GM21529 (cell line): Measurements from ENCODE around the gene CGGBP1.

Source experiments
- ATAC-seq: cut with Tn5 transposase; IDR thresholded peaks from one replicate; pipeline ENCODE4 v1.9.1; 2021; ENCODE audit not compliant: unreplicated experiment

CGGBP1 gene, protein sequence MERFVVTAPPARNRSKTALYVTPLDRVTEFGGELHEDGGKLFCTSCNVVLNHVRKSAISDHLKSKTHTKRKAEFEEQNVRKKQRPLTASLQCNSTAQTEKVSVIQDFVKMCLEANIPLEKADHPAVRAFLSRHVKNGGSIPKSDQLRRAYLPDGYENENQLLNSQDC

GRCh38 chr3:88058581-88059379 lies at the start of gene CGGBP1, which contains the start of gene ZNF654:
Gene CGGBP1, minus strand, starts transcription at chr3:88059005. Its CDS starts 3,029 bp downstream, at chr3:88055976.
Gene ZNF654, plus strand, starts transcription at chr3:88059255. Its CDS starts 65 bp downstream, at chr3:88059320.
- ATAC-seq: peak; percentile 93

DNA sequence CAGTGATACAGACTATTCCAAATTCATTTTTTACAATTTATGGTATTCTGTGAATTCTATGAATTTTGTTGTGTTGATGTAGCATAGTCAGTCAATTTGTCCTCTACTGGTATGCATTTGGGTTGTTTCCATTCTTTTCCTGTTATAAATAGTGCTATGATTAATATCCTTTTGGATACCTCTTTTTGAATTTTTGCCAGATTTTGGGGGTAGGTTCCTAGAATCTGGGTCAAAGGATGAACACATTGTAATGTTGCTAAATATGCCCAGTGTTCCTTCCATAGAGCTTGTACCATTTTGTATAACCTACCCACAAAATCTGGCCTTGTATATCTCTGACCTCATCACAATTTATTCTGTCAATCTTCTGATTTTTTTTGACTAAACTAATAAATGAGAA lies 46.5 kb upstream of the CGGBP1 start:
- no peak for ATAC-seq

DNA sequence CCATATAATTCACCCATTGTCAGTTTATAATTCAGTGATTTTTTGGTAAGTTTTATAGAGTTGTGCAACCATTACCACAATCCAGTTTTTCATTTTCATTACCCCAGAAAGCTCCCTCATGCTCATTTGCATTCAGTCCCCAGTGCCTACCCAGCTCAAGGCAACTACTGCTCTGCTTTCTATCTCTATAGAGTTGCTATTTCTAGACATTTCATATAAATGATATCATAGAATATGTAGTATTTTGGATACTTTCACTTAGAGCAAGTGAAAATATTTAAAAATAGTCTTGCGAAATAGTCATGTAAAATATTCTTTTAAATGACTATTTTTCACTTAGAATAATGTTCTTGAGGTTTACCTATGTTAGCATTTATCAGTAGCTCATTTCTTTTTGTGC lies 42.3 kb upstream of the CGGBP1 start:
- peak; percentile 71 for ATAC-seq

DNA sequence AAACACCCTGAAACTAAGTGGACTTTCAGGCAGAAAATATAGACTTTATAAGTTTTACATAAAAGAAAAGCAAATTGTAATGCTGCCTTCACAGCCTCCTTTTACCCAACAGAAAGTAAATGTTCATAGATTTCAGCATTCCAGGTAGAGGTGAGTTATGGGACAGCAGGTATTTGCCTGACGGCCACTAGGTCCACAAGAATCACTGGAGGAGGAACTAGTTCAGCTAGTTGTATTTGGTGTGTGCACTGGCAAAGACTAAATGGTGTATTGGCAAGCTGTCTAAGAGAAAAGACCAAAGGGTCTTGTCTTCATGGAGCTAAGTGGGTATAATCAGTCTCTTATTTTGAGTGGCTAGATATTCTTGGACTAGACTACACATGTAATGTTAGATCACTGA lies 34.5 kb upstream of the CGGBP1 start:
- no peak for ATAC-seq

- no peak for ATAC-seq
These were observed 33.5 kb upstream of the CGGBP1 start for GRCh38 chr3:88092270-88092669.

GRCh38 chr3:88090681-88091080 lies 31.9 kb upstream of the CGGBP1 start:
- no peak for ATAC-seq

DNA sequence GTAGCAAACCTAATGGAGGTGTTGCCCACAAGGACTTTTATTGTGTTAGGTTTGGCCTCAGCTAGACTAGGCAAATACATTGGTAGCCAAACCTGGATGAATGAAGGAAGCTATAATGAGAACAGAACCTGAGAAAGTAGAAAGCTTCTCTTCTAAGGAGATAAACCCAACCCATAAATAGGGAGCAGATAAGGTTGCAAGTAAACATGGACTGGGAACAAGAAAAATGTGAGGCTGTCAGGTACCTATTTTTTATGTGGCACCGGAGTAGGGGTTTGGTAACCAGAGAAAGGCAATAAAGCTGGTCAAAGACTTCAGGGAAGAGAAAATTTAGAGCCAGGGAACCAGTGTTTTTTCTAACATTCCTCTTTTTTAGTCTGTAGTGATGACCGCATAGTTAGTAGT lies 25.3 kb upstream of the CGGBP1 start:
- ATAC-seq: no peak

- no peak for ATAC-seq
These were observed 24.0 kb upstream of the CGGBP1 start for GRCh38 chr3:88082854-88083253.

GRCh38 chr3:88078932-88079331 lies 20.1 kb upstream of the CGGBP1 start:
- ATAC-seq: no peak

- ATAC-seq: no peak
These were observed 17.9 kb upstream of the CGGBP1 start for GRCh38 chr3:88076712-88077111.

DNA sequence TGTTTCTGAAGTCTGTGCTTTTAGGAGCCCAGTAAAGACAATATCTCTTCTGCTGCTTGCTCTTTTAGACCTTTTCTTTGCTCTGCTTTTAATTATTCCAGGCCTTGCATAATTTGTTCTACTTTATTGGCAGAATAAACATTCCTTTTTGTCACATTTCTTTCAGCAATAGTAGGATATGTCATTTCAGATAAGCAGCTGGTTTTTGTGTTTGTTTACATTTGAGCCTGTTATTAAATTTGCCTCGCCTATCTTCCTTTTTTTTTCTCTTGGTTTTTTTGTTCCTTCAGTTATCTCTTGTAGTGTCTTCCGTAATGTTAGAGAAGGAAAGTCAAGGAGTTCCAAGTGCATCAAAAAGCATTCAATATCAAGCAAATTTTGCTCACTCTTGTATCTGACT lies 16.7 kb upstream of the CGGBP1 start:
- ATAC-seq: no peak

- ATAC-seq: no peak
These were observed 16.3 kb upstream of the CGGBP1 start for GRCh38 chr3:88075072-88075471.

- ATAC-seq: no peak
These were observed 2.9 kb upstream of the CGGBP1 start for GRCh38 chr3:88061746-88062145.

- ATAC-seq: peak; percentile 12
These were observed 770 bp upstream of the CGGBP1 start for GRCh38 chr3:88059380-88060170.

DNA sequence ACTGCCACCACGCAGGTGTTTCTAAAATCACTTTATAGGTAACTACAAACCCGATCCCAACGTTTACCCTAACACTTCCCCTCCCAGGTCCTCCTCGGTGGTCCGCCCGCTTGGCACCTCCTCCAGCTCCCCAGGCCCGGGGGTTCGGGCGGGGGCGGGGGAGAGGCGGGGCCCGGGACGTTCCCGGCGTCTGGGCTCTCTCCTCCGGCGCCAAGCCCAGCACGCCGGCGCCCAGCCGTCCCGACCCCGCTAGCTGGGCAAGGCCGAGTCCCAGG lies 562 bp downstream of the CGGBP1 start:
- peak; percentile 22 for ATAC-seq

DNA sequence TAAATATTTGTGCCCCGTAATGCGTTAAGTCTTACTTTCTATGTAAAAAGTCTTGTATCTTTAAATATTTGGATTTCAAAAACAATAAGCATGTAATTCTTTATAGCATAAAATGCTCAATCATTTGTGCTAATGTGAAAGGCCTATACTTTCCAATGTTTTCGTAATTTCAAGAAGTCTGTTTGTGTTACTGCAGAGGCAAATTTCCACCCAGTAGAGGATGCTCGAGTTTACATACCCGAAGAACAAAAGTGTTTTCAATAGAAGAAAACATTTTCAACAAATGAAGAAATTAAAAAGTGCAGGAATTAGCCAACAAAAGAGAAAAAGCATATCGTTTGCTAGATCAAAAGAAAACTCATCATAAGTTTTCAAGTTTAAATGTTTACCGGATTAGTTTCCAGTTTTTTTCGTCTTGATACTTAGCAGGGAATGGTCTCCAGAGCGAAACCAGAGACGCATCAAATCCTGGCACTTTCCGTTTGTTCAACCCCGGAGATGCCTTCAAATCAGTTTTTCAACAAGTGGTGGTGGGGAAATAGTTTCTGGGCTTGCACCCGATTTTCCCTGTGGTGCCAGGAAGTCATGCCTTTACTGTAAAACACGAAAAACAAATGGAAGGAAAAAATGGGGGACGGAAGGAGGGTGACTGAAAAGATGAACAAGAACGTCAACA lies 1.0 kb downstream of the CGGBP1 start:
- no peak for ATAC-seq

DNA sequence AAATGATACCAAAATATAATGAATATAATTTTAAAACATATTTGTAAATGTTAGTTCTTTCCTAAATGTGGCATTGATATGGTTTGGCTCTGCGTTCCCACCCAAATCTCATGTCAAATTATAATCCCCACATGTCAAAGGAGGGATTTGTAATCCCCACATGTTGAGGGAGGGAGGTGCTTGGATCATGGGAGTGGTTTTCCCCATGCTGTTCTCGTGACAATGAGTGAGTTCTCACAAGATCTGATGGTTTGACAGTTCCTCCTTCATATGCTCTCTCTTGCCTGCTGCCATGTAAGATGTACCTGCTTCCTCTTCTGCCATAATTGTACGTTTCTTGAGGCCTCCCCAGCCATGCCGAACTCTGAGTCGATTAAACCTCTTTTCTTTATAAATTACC lies 12.0 kb downstream of the CGGBP1 start:
- no peak for ATAC-seq

DNA sequence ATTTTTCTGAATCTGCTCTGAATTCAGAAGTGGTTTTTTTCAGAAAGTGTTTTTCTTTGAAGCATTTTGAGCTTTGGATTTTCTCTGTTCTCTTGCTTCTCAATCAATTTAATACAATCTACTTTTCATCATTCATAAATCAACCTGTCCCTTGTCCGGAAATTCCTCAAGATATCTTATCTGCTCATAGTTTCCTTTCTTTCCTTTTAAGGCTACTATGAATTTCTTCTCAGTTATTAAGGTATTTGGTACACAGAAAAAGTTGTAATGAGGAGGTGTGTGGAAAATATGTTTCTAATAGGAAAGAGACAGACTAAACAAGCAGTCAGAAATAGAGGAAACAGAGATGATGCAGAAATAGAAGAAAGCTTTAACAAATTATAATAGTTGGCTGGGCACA lies 14.4 kb downstream of the CGGBP1 start:
- ATAC-seq: no peak

DNA sequence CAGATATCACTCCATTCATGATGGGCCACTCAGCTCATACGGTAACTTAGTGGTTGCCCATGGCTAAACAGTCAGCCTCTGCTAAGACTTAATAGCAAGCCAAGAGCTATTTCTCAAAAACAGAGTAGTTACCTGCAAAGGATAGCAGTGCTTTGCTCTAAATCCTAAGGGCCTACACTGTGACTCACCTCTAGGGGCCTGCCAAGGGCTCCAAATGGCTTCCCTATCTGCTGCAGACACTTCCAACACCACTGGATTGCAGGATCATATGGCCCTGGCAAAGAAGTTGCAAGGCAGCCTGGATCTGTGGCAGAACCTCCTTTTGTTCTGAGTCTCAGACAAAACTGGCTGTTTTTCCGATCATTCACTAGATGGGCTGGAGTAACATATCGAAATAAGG lies 17.8 kb downstream of the CGGBP1 start:
- no peak for ATAC-seq

DNA sequence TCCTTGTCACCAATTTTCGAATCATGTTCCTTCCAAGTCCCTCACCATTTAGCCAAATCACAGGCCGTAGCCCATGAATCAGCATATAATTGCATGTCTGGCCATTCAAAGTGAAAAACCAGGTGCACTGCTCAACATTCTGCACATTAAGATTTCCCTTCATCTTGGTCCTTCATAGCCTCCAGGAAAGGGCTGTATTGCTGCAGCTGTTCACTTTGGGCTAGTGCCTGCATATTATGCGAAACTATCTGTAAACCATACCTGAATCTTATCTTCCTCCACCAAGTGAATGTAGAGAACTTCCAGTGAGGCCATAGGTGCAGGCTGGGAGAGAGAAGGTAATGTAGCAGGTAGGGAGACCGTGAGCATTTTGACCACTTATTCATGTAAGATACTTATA lies 18.3 kb downstream of the CGGBP1 start:
- no peak for ATAC-seq

GRCh38 chr3:88038566-88038965 lies 20.2 kb downstream of the CGGBP1 start:
- ATAC-seq: no peak

GRCh38 chr3:88036221-88036620 lies 22.6 kb downstream of the CGGBP1 start:
- ATAC-seq: no peak
